ENCODE measurements around the gene NUDT15.

Gene NUDT15

DNA sequence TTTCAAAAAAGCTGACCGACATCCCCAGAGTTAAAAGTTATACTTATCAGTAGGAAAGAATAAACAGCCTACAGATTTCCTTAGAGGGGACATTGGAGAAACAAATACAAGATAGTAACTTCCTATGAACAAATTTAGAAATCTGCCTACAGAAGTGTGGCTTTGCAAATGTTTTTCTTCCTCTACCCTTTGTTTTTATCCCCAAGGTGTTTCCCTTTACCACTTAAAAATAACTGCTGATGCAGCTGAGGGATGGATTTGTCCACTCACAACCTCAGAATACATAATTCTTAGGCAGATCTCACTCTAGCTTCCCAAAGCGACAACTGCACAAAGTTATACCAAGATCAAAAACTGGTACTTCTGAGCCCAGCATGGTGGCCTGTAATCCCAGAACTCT, 36.5 kb downstream of the NUDT15 start:
- no peak overlapping the region for H3K4me3 ChIP-seq (ENCODE audit: low read depth, low read length)
- TF ChIP-seq, protein P1, sequence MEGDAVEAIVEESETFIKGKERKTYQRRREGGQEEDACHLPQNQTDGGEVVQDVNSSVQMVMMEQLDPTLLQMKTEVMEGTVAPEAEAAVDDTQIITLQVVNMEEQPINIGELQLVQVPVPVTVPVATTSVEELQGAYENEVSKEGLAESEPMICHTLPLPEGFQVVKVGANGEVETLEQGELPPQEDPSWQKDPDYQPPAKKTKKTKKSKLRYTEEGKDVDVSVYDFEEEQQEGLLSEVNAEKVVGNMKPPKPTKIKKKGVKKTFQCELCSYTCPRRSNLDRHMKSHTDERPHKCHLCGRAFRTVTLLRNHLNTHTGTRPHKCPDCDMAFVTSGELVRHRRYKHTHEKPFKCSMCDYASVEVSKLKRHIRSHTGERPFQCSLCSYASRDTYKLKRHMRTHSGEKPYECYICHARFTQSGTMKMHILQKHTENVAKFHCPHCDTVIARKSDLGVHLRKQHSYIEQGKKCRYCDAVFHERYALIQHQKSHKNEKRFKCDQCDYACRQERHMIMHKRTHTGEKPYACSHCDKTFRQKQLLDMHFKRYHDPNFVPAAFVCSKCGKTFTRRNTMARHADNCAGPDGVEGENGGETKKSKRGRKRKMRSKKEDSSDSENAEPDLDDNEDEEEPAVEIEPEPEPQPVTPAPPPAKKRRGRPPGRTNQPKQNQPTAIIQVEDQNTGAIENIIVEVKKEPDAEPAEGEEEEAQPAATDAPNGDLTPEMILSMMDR (IDR thresholded peaks at IDR 0.05; ENCODE audit: borderline replicate concordance, insufficient read depth, low read depth, low read length) = no peak

DNA sequence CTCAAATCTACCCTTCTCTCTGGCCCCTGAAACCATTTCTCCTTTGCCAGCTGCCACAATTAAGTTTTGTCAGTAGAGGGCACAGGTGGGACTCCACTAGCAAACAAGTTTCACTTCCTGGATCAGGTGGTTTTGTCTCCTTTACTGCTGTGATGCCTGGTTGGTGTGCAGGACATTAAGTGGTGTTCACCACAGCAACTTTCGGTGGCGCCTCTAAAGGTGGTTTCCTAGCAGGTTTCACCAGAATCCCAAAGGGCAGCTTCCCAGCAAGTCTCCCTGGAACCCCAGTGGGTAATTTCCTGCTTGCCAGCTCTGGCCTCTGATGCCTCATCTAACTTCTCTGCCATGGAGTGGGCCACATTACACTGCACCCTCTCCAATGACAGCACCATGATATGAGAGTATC, 40.7 kb downstream of the NUDT15 start:
- no peak overlapping the region for H3K4me3 ChIP-seq (ENCODE audit: low read depth, low read length)
- TF ChIP-seq, protein P1 (IDR thresholded peaks at IDR 0.05; ENCODE audit: borderline replicate concordance, insufficient read depth, low read depth, low read length) = peak; percentile 36; the same call in 1 of the 2 replicates

DNA sequence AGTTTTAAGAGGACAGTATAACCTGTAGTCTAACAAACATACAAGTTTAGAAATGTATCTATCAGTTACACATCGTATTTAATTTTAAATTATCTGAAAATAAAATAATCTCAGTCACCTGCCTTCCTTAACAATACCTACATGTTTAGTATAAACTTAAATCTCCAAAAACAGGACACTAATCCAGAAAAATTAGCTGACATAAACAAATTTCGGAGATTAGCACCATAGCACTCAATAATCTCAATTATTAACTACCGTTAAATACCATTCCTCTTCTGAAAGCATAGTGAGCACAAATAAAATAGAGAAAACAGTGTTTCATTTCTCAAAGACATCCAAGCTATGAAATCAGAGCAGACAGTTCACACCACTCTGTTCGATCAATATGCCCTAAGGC, 44.2 kb downstream of the NUDT15 start:
- TF ChIP-seq, protein P1 (IDR thresholded peaks at IDR 0.05; ENCODE audit: borderline replicate concordance, insufficient read depth, low read depth, low read length) = no peak

DNA sequence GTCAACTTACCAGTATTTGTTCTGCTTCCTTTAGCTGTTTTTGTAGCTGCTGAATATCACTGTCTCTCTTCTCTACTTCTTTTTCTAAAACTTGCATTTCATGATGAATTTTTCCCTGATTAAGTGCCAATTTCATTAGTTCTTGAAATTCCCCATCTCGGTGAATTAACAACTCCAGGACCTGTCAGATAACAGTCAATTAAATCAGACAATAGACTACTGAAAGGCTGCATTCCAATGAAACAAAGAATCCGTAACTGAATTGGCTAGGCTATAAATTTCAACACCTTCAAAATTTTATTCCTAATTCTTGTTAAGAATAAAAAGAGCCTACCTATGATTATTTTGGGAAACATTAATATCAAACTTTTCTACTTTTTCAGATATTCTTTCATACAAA, 48.7 kb downstream of the NUDT15 start:
- no peak overlapping the region for H3K4me3 ChIP-seq (ENCODE audit: low read depth, low read length)

More for the DNA sequence above, 44.2 kb downstream of the NUDT15 start:
- H3K4me3 ChIP-seq (ENCODE audit: low read depth, low read length) = no peak overlapping the region

DNA sequence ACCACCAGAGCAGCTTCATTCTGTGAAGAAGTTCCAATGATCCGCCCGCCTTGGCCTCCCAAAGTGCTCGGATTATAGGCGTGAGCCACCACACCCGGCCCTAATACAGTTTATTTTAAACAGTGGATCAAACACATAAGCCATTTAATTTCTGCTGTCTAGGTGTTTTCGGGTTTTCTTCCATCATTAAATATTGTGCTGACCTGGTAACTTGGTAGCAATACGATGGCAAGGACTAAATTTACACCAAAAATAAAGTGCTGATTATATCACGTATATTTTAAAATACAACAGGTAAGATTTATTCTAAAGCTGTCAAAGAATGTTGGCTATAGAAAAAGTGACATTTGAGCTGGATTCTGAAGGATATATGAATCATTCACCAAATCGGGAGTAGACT, 56.1 kb downstream of the NUDT15 start:
- TF ChIP-seq, protein P1 (IDR thresholded peaks at IDR 0.05; ENCODE audit: borderline replicate concordance, insufficient read depth, low read depth, low read length) = no peak
- H3K4me3 ChIP-seq (ENCODE audit: low read depth, low read length) = no peak overlapping the region

More for the DNA sequence above, 48.7 kb downstream of the NUDT15 start:
- TF ChIP-seq, protein P1 (IDR thresholded peaks at IDR 0.05; ENCODE audit: borderline replicate concordance, insufficient read depth, low read depth, low read length) = no peak

DNA sequence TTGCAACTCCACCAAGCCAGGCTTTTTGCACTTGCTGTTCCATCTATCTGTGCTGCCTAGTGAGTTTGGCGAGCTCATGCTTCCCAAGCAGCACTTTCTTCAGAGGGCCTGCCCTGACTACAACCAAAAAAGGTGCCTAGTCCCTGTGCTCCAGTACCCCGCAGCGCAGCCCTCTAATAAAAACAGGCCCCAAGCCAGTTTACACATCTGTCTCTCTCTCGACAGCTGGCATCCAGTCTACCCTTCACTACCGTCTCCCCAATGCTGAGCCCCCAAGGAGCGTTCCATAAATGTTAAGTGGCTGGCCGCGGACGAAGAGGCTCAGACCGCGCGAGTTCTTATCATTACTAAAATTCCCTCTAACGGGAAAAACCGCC, 56.9 kb downstream of the NUDT15 start:
- TF ChIP-seq, protein P1 (IDR thresholded peaks at IDR 0.05; ENCODE audit: borderline replicate concordance, insufficient read depth, low read depth, low read length) = no peak
- peak overlapping the region; percentile 94 for H3K4me3 ChIP-seq (ENCODE audit: low read depth, low read length)

DNA sequence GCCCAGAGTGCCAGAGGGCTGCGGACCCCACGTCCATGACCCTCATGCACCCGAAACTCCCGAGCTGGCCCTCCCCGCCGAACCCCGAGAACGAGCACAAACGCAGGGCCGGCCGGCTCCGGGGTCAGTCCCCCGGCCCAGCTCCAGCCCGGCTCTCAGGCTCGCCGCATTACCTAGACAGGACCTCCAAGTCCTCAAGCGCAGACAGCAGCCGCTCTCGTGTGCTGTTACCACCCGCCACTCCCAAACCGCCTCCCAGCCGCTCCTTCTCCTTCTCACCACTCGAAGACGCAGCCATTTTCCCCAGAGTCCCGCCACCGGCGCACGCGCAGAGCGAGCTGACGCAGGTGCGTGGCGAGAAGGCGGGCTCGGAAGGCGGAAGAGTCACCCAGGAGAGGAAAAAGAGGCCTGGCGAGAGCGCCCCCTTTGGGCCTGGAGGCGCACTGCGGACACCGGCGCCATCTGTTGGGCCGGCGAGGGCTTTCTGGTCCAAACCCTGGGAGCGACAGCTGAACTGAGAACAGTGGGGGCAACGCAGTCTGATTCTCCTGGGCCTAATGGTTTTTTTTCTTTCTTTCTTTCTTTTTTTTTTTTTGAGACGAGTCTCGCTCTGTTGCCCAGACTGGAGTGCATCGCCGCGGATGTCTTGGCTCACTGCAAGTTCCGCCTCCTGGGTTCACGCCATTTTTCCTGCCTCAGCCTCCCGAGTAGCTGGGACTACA, 57.4 kb downstream of the NUDT15 start, which contains the start of gene MED4:
Gene MED4, minus strand, starts transcription at position 324 of the 722 bp plus-strand sequence. Its CDS starts 26 bp downstream, at position 298.
- TF ChIP-seq, protein P1 (IDR thresholded peaks at IDR 0.05; ENCODE audit: borderline replicate concordance, insufficient read depth, low read depth, low read length) = peak; percentile 100

More for the DNA sequence above, 57.4 kb downstream of the NUDT15 start, which contains the start of gene MED4:
- H3K4me3 ChIP-seq (ENCODE audit: low read depth, low read length) = peak within 1 kb of the TSS; percentile 94

Data from GM12875 (cell line).